ENCODE data around the gene EEF2K. TPM values are rescaled to one million over a fixed set of nuclear protein-coding genes. Genes with fewer than 3 reads are reported as not detected.

The EEF2K gene
- total RNA-seq, 1 donor from 2014 or later = 31.9 TPM

- no peak overlapping the region for H3K4me3 ChIP-seq
- intact Hi-C loops (cut with DNase I) = no loop called here
- no peaks in the 10 kb centered on the region for H3K27me3 ChIP-seq
- TF ChIP-seq CTCF (IDR thresholded peaks at IDR 0.05) = no peak
- H3K36me3 ChIP-seq = peaks cover 76 to 93% of the 10 kb centered on the region in 2 donors
- no peak for DNase-seq (ENCODE audit: low spot score in 2 of 2)
- H3K9me3 ChIP-seq = no peaks in the 10 kb centered on the region
- no peaks in the 10 kb centered on the region for H3K4me1 ChIP-seq
- H3K27ac ChIP-seq = no peak overlapping the region
Measured at GRCh38 chr16:22272870-22273650, 67.0 kb downstream of the EEF2K start.

GRCh38 chr16:22274916-22275315, 68.8 kb downstream of the EEF2K start:
- H3K27me3 ChIP-seq = no peaks in the 10 kb centered on the region
- no peak overlapping the region for H3K4me3 ChIP-seq
- H3K4me1 ChIP-seq = no peaks in the 10 kb centered on the region
- no peaks in the 10 kb centered on the region for H3K9me3 ChIP-seq
- intact Hi-C loops (cut with DNase I) = no loop called here
- TF ChIP-seq CTCF (IDR thresholded peaks at IDR 0.05) = no peak
- no peak for DNase-seq (ENCODE audit: low spot score in 2 of 2)
- peaks cover 70 to 91% of the 10 kb centered on the region in 2 donors for H3K36me3 ChIP-seq
- no peak overlapping the region for H3K27ac ChIP-seq

DNA sequence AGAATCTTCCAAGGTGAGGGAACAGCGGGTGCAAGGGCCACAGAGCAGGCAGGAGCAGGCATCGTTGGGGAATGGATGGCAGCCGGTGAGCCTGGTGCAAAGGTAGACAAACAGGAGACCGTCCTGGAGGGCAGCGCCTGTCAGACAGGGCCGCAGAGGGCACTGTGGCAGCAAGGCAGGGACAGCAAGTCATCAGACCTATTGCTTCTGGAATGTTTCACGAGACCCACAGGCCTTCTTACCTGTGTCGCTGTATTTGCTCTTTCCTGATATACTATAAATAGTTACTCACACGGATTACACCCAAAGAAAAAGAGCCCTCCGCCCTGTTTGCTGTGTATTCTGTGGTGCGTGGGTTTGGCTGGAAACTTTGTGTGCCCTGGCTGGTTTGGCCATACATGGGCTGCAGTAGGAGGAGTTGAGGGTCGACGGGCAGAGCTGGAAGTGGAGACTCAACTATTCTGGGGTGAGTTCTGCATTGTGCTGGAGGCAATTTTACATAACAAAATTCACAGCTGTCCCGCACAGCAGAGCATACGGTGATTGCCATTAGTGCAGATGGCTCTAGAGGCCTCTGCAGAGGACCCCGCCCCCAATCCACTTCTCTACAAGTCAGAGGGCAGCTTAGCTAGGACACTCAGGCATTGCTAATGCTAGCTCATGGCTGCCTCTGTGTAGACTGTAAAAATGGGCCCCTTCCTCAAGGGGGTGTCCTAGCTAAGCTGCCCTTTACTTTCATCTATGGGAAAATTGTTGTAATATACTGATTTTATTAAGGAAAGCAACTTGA, 72.6 kb downstream of the EEF2K start:
- intact Hi-C loops (cut with DNase I) = no loop called here
- Histone ChIP-seq H3K27ac (no peak overlapping the region), H3K4me3 (no peak overlapping the region), H3K9me3 (no peaks in the 10 kb centered on the region), H3K27me3 (no peaks in the 10 kb centered on the region), H3K36me3 (peaks cover 61 to 87% of the 10 kb centered on the region in 2 donors), H3K4me1 (no peaks in the 10 kb centered on the region)
- DNase-seq (ENCODE audit: low spot score in 2 of 2) = no peak
- TF ChIP-seq CTCF (IDR thresholded peaks at IDR 0.05) = no peak

GRCh38 chr16:22282254-22282892, 76.3 kb downstream of the EEF2K start:
- no peak for TF ChIP-seq CTCF (IDR thresholded peaks at IDR 0.05)
- H3K27me3 ChIP-seq = no peaks in the 10 kb centered on the region
- intact Hi-C loops (cut with DNase I) = no loop called here

GRCh38 chr16:22284637-22285036, 78.6 kb downstream of the EEF2K start:
- no peak for DNase-seq (ENCODE audit: low spot score in 2 of 2)
- H3K4me1 ChIP-seq = no peaks in the 10 kb centered on the region
- H3K4me3 ChIP-seq = no peak overlapping the region
- H3K27ac ChIP-seq = no peak overlapping the region
- peaks cover 36 to 63% of the 10 kb centered on the region in 2 donors for H3K36me3 ChIP-seq
- TF ChIP-seq CTCF (IDR thresholded peaks at IDR 0.05) = no peak
- no peaks in the 10 kb centered on the region for H3K27me3 ChIP-seq
- intact Hi-C loops (cut with DNase I) = no loop called here
- no peaks in the 10 kb centered on the region for H3K9me3 ChIP-seq

More at GRCh38 chr16:22282254-22282892, 76.3 kb downstream of the EEF2K start:
- Histone ChIP-seq H3K4me1 (no peaks in the 10 kb centered on the region), H3K4me3 (no peak overlapping the region), H3K36me3 (peaks cover 41 to 82% of the 10 kb centered on the region in 2 donors), H3K9me3 (no peaks in the 10 kb centered on the region), H3K27ac (no peak overlapping the region)
- DNase-seq (ENCODE audit: low spot score in 2 of 2) = no peak

Measured in ascending aorta (tissue), 2 donors.